AG04450 (cell line): ENCODE measurements around the gene MRPL17. TPM values are rescaled to one million over a fixed set of nuclear protein-coding genes. Genes with fewer than 3 reads are reported as not detected.
A peak's percentile ranks its signal among the peaks of the same experiment; 100 is the strongest.

Experiments
- CTCF ChIA-PET: fragments of 300-600, 350-600 bp; formaldehyde crosslinking; extraction: SDS; loops from one replicate; lab custom pipeline; 2022; ENCODE audit warnings: antibody characterized with exemption, inconsistent platforms; lab: Charles Lee
- POLR2A ChIA-PET: fragments of 350-600 bp; formaldehyde crosslinking; extraction: SDS; loops from one replicate; lab custom pipeline; 2021; ENCODE audit warnings: antibody characterized with exemption, inconsistent platforms; lab: Yijun Ruan, JAX
- DNase-seq: peaks from one replicate; pipeline ENCODE4 v3.0.0-alpha.2; 2011; ENCODE audit warnings: low read depth, low spot score
- H3K27ac ChIP-seq: one replicate; pipeline ENCODE4 v1.5.1; 2012; ENCODE audit warnings: low read depth, low read length, control low read depth
- H3K27me3 ChIP-seq: one replicate; pipeline ENCODE4 v1.6.0; 2012; ENCODE audit warnings: low read length; ENCODE audit not compliant: control insufficient read depth, insufficient read depth
- H3K4me3 ChIP-seq: 2 replicates; pipeline ENCODE4 v1.5.1; 2011; ENCODE audit warnings: mild to moderate bottlenecking, low read depth, low read length, control low read depth
- H3K9me3 ChIP-seq: 2 replicates; pipeline ENCODE4 v1.5.1; 2012; ENCODE audit warnings: low read length; ENCODE audit not compliant: control insufficient read depth, insufficient read depth
- CTCF ChIP-seq: IDR thresholded peaks from 2 replicates; pipeline ENCODE4 v1.5.1; 2011; ENCODE audit warnings: low read depth, low read length, control low read depth, inconsistent platforms
- polyA plus RNA-seq: library from polyadenylated mRNA; depleted of rRNA; stranded (reverse); fragments of >200 nt; gene quantifications from 2 replicates; pipeline ENCODE4 v1.2.3, GENCODE V29; 2011

MRPL17 gene
- polyA plus RNA-seq, 1 experiment: 63.3 TPM

DNA sequence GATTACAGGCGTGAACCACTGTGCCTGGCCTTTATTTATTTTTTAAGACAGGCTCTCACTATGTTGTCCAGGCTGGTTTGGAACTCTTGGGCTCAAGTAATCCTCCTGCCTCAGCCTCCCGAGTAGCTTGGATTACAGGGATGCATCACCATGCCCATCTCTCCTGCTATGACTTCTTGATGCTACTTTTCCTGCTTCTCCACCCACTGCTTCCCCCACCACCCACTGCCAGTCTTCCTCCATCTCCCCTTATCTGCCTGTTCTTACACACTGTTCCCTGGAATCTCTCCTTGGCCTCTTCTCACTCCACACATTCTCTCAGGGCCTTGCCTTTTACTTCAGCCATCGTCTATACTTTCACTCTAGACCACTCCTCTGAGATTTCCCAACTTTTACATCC is 46.7 kb downstream of the MRPL17 start:
- no peaks in the 10 kb centered on the region; the same call in 1 of the 2 replicates for H3K9me3 ChIP-seq
- DNase-seq: no peak
- no peak overlapping the region for H3K4me3 ChIP-seq
- ChIA-PET POLR2A (no interaction called here), CTCF (no interaction called here)
- H3K27me3 ChIP-seq: no peaks in the 10 kb centered on the region
- no peak overlapping the region for H3K27ac ChIP-seq
- no peak for TF ChIP-seq CTCF

GRCh38 chr11:6635082-6635932 is 47.8 kb downstream of the MRPL17 start:
- H3K4me3 ChIP-seq: no peak overlapping the region
- peak overlapping the region; percentile 42 for H3K27ac ChIP-seq
- H3K9me3 ChIP-seq: peaks cover 4% of the 10 kb centered on the region; the same call in 1 of the 2 replicates
- no peak for DNase-seq
- ChIA-PET POLR2A (interaction anchor here (1.0 to 1.2 kb wide), 3 partner anchors 11 to 245 kb away, joined by 3 to 6 read pairs (median 3); partner anchors contain the start of gene SMPD1), CTCF (interaction anchor here (0.6 kb wide), 2 partner anchors 16 to 421 kb away, joined by 4 read pairs; partner anchors contain the start of gene TPP1)
- H3K27me3 ChIP-seq: no peaks in the 10 kb centered on the region
- TF ChIP-seq CTCF: no peak

DNA sequence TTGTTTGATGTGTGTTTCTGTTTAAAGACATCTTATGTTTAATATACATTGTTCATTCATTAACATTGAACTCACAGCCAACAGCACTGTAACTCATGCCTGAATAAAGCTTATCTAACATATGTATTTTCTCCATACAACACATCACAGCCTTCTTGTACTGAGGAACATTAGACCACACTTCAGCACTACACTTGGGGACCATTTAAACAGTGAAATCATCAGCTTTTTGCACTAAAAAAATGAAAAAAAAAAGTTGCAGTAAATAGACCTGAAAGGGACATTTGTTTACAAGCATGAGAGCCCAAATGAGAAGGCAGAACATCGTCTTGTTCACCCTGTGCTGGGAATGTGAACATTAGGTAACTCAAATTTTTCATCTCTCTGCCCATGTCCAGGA is 48.6 kb downstream of the MRPL17 start:
- DNase-seq: no peak
- ChIA-PET CTCF (interaction anchor here (0.6 kb wide), 1 partner anchor 420 kb away, joined by 4 read pairs; no protein-coding TSS in a partner anchor), POLR2A (no interaction called here)
- Histone ChIP-seq H3K4me3 (no peak overlapping the region), H3K27me3 (no peaks in the 10 kb centered on the region), H3K27ac (no peak overlapping the region), H3K9me3 (peaks cover 4% of the 10 kb centered on the region; the same call in 1 of the 2 replicates)
- TF ChIP-seq CTCF: no peak

DNA sequence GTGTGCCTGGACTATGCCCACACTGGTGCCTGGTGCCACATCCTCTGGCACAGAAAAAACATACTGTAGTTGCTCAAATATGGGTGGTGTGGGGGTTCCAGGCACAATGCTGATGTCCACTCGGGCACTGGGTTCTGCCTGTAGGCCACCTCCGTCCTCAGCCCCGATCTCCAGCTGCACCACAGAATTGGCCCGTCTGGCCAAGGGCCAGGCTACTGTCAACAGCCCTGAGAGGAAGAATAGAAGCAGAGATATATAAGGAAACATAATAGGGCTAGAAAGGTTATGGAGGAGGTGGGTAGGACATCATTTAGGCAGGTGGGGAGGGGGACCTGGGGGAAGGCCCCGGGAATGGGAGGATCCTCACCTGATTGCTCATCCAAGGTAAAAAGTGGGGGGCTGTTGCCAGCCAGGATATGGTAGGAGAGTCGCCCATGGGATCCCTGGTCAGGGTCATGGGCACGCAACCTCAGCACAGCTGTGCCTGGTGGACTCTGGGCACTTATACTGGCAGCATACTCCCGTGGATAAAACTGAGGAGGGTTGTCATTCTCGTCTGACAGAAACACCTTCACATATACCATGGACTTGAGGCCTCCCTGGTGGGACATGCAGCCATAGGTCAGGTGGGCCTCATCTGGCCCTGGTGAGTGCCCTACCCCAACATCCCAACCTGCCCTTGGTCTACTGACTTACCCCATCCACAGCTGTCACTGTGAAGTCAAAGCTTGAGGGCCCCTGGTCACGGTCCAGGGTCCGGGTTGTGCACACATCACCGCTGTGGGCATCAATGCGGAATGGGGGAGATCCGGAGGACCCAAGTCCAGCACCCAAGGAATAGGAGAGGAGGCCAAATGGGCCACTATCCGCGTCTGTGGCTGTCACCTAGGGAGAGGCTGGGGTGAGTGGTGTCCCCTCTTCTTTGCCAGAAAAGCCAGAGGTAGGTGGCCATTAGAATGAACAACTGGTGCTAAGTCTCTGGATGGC is 49.4 kb downstream of the MRPL17 start:
- CTCF ChIA-PET: no interaction called here
- TF ChIP-seq CTCF: no peak
- no peak overlapping the region for H3K27ac ChIP-seq
- no peaks in the 10 kb centered on the region for H3K27me3 ChIP-seq
- no peak for DNase-seq
- H3K9me3 ChIP-seq: peaks cover 4% of the 10 kb centered on the region; the same call in 1 of the 2 replicates
- POLR2A ChIA-PET: no interaction called here
- H3K4me3 ChIP-seq: no peak overlapping the region
